HG03097 (cell line): ENCODE data around the gene EED.
"Not testable (repeated sequence)": the region's sequence is repeated elsewhere in the genome, so short reads cannot be mapped to it uniquely, and the experiment has no call there.

ENCODE experiments used
- ATAC-seq: cut with Tn5 transposase; IDR thresholded peaks from one replicate; pipeline ENCODE4 v1.9.1; 2021; ENCODE audit not compliant: unreplicated experiment, low FRiP score

EED gene

GRCh38 chr11:86218125-86219084, 26.1 kb upstream of the EED start:
- ATAC-seq: peak; percentile 39

- ATAC-seq: peak; percentile 65
Observed at GRCh38 chr11:86219311-86220193, 25.0 kb upstream of the EED start.

GRCh38 chr11:86220653-86221052, 23.9 kb upstream of the EED start:
- no peak for ATAC-seq

- no peak for ATAC-seq
Observed at GRCh38 chr11:86222081-86222480, 22.5 kb upstream of the EED start.

GRCh38 chr11:86224575-86224974, 20.0 kb upstream of the EED start:
- ATAC-seq: not testable (repeated sequence)

GRCh38 chr11:86225344-86225743, 19.2 kb upstream of the EED start:
- not testable (repeated sequence) for ATAC-seq

GRCh38 chr11:86228269-86229038, 16.1 kb upstream of the EED start:
- no peak for ATAC-seq

- ATAC-seq: not testable (repeated sequence)
Observed at GRCh38 chr11:86229039-86229330, 15.6 kb upstream of the EED start.

- ATAC-seq: no peak
Observed at GRCh38 chr11:86230179-86230804, 14.3 kb upstream of the EED start.

- no peak for ATAC-seq
Observed at GRCh38 chr11:86230921-86231434, 13.6 kb upstream of the EED start.

- no peak for ATAC-seq
Observed at GRCh38 chr11:86232556-86232955, 12.0 kb upstream of the EED start.

- no peak for ATAC-seq
Observed at GRCh38 chr11:86234831-86235461, 9.6 kb upstream of the EED start.

GRCh38 chr11:86237267-86237804, 7.2 kb upstream of the EED start:
- no peak for ATAC-seq

- ATAC-seq: no peak
Observed at GRCh38 chr11:86240164-86240563, 4.4 kb upstream of the EED start.

GRCh38 chr11:86241956-86242535, 2.5 kb upstream of the EED start:
- ATAC-seq: no peak

- ATAC-seq: no peak
Observed at GRCh38 chr11:86243396-86243795, 1.2 kb upstream of the EED start.

- ATAC-seq: peak; percentile 54
Observed at GRCh38 chr11:86244063-86244521, 461 bp upstream of the EED start.

- peak; percentile 3 for ATAC-seq
Observed at GRCh38 chr11:86245369-86246292, 1.1 kb downstream of the EED start.
